SH-SY5Y (cell line): ENCODE measurements around the gene TNIK.

Experiments
- GATA2 ChIP-seq: IDR thresholded peaks from 2 replicates; pipeline ENCODE4 v1.6.1; 2011; ENCODE audit warnings: mild to moderate bottlenecking, low read depth, low read length
- GATA3 ChIP-seq: IDR thresholded peaks from 2 replicates; pipeline ENCODE4 v1.6.1; 2011; ENCODE audit warnings: low read depth, mild to moderate bottlenecking, low read length, moderate library complexity

The TNIK gene

DNA sequence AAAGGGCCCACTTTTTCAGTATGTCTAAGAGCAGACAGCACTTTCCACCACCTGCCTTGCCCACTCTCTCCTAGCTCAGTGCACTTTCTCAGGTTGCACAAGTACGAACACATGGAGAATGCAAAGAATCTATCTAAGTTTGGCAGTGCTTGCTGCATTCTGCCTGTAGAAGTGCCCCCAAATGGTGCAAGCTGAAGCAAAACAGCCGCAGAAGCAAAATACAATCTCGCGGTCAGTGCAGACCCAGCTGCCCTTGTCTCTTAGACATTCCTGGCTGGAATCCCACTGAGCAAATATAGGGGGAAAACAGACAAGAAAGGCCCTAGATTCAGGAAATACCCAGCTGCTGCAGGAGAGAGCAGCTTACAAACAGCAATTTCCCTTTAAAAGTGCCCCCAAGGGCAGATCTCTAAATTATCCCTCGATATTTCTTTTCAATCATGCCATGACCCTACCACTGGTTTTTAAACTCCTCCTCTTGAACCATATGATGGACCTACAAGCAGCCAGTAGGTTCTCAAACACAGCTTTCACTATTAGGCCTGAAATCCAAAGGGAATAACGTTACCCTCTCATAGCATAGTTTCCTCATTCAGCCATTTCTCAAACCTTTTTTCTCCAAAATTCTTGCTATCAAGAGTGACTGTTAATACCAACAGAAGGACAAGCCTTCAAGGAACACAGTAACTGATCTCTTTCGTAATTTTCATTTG is 67.0 kb downstream of the TNIK start:
- TF ChIP-seq GATA2 (no peak), GATA3 (no peak)

GRCh38 chr3:171391432-171391831 is 68.8 kb downstream of the TNIK start:
- TF ChIP-seq GATA2 (no peak), GATA3 (no peak)

- no peak for TF ChIP-seq GATA2
- TF ChIP-seq GATA3: no peak
Measured at GRCh38 chr3:171390051-171390941, 69.9 kb downstream of the TNIK start.

DNA sequence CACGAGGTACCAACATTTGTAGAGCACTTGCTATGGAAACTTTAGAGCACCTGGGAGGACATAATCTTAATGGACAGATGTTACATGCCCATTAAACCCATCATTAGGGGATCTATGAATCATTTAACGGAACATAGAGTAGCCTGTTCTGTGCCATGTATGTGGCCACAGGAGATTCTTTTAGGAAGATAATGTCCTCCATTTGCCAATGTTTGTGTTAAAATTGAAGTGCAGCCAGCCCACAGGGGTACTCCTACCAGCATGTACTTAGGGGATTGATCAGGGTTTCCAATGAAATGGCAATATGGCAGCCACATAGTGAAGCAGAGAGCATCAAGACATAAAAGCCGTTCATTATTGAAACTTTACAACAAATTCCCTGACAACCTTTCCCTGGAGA is 70.7 kb downstream of the TNIK start:
- no peak for TF ChIP-seq GATA2
- no peak for TF ChIP-seq GATA3

DNA sequence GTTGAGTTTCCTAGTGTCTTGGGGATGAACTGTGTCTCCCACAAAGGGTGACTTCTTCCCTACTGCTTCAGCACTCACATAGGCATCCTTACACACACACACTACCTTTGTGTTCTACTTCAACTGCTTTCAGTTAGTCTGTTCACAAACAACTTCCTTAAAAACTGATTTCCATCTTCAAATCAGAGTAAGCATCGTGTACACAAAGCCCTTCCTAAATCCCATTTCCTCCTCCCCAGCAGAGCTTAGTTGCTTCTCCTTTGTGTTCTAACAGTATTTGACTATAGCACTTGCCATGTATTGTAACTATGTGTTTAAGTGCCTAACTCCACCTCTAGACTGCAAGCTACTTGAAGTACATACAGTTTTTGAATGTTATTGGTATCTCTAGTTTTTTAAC is 71.7 kb downstream of the TNIK start:
- TF ChIP-seq GATA2: no peak

DNA sequence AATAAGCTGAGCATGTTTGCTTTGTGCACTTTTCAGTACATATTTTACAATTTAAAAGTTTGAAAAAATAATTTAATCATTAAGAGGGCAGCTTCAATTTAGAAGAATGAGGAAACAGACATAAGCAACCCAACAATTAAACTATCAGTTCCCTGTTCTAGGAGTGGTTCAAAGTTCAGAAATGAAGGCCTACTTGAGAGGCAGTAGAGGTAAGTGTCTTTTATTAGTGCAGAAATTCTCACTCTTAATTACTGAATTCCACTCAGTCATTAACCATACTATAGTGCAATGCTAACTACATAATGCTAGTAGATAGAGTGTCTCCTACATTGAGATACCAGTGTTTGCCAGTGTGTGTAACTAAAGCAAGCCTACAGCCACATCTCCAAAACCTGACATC is 73.1 kb downstream of the TNIK start:
- TF ChIP-seq GATA2: no peak
- TF ChIP-seq GATA3: no peak

GRCh38 chr3:171385086-171385485 is 75.1 kb downstream of the TNIK start:
- TF ChIP-seq GATA2: no peak
- no peak for TF ChIP-seq GATA3

DNA sequence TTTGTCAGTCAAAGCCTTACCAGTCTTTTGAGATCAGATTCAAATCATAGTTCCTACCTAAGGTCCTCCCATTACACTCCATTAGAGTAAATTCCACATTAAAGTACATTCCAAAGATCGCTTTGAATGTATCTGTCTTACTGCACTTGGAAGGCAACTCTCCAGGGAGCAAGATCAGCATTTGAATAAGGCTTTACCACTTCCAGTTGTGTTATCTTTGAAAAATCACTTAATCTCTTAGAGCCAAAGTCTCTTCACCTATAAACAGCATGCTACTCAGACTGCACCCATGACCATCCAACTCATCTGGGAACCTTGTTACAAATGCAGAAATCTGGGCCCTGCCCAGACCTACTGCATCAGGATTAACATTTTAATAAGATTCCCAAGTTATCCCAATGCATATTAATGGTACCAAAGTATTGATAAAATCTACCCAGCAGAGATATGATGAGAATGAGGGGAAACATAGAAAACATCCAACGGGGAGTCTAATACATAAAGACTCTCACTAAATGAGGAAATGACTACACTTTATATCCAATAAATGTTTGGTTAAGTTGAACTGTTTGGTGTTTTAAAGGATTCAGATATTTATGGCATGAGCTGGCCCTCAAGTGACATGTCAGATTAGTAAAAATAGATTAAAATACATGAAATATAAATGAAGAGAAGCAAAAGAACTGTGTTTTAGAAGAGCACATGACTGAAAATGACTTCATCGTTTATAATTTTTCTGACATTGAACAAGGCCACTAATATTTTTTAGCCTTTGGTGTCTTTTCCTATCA is 75.9 kb downstream of the TNIK start:
- no peak for TF ChIP-seq GATA2
- no peak for TF ChIP-seq GATA3

GRCh38 chr3:171383206-171384018 is 76.8 kb downstream of the TNIK start:
- TF ChIP-seq GATA2 (no peak), GATA3 (no peak)

- TF ChIP-seq GATA2 (no peak), GATA3 (no peak)
Measured at GRCh38 chr3:171380711-171381425, 79.3 kb downstream of the TNIK start.

DNA sequence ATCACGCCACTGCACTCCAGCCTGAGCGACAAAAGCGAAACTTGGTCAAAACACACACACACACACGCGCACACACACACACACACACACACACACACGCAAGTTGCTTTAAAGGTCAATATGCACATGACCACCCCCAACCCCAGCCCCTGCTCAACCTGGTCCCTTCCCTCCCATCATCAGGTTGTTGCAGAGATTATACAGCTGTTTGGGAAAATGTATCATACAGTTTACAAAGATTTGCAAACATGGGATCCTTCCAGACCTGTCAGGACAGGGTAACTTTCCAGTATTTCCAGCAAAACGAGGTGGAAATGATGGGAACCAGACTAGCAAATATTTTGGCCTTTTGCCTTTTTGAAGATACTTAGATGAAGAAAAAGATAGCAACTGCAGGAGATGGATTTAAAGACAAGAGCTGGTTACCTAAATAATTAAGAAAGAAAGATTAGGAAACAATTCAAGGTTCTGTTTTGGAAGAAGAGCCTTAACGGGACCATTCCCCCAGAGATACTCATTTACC is 80.2 kb downstream of the TNIK start:
- TF ChIP-seq GATA2: no peak

- TF ChIP-seq GATA3 (no peak), GATA2 (no peak)
Measured at GRCh38 chr3:171379281-171379680, 80.9 kb downstream of the TNIK start.

DNA sequence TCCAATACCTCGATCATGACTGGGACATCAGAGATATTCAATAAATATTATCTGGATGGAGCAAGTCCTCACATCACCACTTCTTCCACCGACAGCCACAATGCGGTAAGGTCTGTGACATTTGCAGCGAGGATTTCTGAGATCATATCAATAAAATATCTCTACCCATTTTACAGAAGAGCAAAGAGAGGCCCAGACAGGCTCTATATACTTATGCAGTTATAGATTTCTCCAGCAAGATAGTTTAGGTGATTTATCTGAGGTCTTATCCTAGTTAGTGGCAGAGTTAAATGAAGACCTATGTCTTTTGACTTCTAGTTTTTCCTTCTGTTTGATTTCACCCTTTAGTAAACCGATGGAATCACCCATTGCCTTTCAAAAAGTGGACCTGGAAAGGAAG is 81.6 kb downstream of the TNIK start:
- TF ChIP-seq GATA3 (no peak), GATA2 (no peak)
